Bronchial epithelial cell (primary cell): ENCODE results near the gene SLC45A1. TPM values are rescaled to one million over a fixed set of nuclear protein-coding genes. Genes with fewer than 3 reads are reported as not detected.

Source experiments
- DNase-seq: peaks from one replicate; pipeline ENCODE4 v3.0.0-alpha.2; 2010; ENCODE audit warnings: low read depth
- FAIRE-seq: peaks from 2 replicates; lab custom pipeline; 2011; peaks lifted over from hg19 to GRCh38; lab: Jason Lieb, UNC
- H3K27me3 ChIP-seq: 2 replicates; pipeline ENCODE4 v1.5.1; 2011; ENCODE audit warnings: low read length; ENCODE audit not compliant: control insufficient read depth, insufficient read depth
- H3K36me3 ChIP-seq: 2 replicates; pipeline ENCODE4 v1.5.1; 2011; ENCODE audit warnings: low read length; ENCODE audit not compliant: control insufficient read depth, insufficient read depth
- H3K4me3 ChIP-seq: 2 replicates; pipeline ENCODE4 v1.5.1; 2011; ENCODE audit warnings: mild to moderate bottlenecking, low read depth, low read length, control low read depth
- CTCF ChIP-seq: IDR thresholded peaks from 2 replicates; pipeline ENCODE4 v1.5.1; 2011; ENCODE audit warnings: mild to moderate bottlenecking, moderate library complexity, low read length, control low read depth, inconsistent platforms; ENCODE audit not compliant: insufficient read depth, severe bottlenecking
- total RNA-seq: library from RNA; depleted of rRNA; stranded (reverse); fragments of >200 nt; gene quantifications from 2 replicates; pipeline ENCODE4 v1.2.1, GENCODE V29; 2014

SLC45A1 gene
- total RNA-seq, 1 donor from 2014 or later, result 0.26 TPM

GRCh38 chr1:8368956-8369639 is 51.2 kb downstream of the SLC45A1 start:
- FAIRE-seq (no peak), DNase-seq (no peak)

GRCh38 chr1:8370046-8370881 is 52.4 kb downstream of the SLC45A1 start:
- DNase-seq (no peak), FAIRE-seq (no peak)
- no peaks in the 10 kb centered on the region for H3K27me3 ChIP-seq

More at GRCh38 chr1:8368956-8369639, 51.2 kb downstream of the SLC45A1 start:
- Histone ChIP-seq H3K4me3 (no peak overlapping the region), H3K36me3 (peaks cover 6% of the 10 kb centered on the region), H3K27me3 (no peaks in the 10 kb centered on the region)
- no peak for TF ChIP-seq CTCF

DNA sequence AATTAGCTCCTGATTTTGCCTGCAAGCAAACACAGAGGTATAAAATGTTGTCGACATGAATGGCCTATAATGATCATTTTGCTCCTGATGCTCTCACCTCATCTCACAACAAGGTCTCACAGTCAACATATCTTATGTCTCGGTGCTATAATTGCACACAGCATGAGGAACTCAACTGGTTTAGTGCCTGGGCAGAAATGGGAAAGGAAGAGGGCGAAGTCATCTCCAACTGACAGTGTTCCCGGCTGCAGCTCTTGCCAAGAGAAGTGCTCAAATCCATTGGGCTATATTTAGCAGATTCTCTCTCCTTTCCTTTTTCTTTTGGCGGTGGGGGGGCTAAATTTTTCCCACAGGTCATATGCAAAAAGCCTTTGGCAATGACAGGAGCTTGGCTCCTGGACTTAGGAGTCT is 53.0 kb downstream of the SLC45A1 start:
- DNase-seq, result no peak
- Histone ChIP-seq H3K4me3 (no peak overlapping the region), H3K36me3 (peaks cover 4% of the 10 kb centered on the region), H3K27me3 (no peaks in the 10 kb centered on the region)
- TF ChIP-seq CTCF, result no peak
- peak; percentile 88 for FAIRE-seq

More at GRCh38 chr1:8370046-8370881, 52.4 kb downstream of the SLC45A1 start:
- Histone ChIP-seq H3K36me3 (peaks cover 4% of the 10 kb centered on the region), H3K4me3 (no peak overlapping the region)
- no peak for TF ChIP-seq CTCF

GRCh38 chr1:8371372-8371991 is 53.6 kb downstream of the SLC45A1 start:
- H3K4me3 ChIP-seq, result no peak overlapping the region
- peaks cover 3% of the 10 kb centered on the region for H3K36me3 ChIP-seq
- no peak for TF ChIP-seq CTCF
- H3K27me3 ChIP-seq, result no peaks in the 10 kb centered on the region
- DNase-seq (no peak), FAIRE-seq (no peak)

- peaks cover 1% of the 10 kb centered on the region for H3K36me3 ChIP-seq
- no peak overlapping the region for H3K4me3 ChIP-seq
- TF ChIP-seq CTCF, result no peak
- H3K27me3 ChIP-seq, result no peaks in the 10 kb centered on the region
- FAIRE-seq, result no peak
- no peak for DNase-seq
These were observed 55.2 kb downstream of the SLC45A1 start for GRCh38 chr1:8373125-8373524.
